Measurements from ENCODE around the gene TMIE. TPM values are rescaled to one million over a fixed set of nuclear protein-coding genes. Genes with fewer than 3 reads are reported as not detected.

TMIE gene
- polyA plus RNA-seq, 1 experiment, result not detected

DNA sequence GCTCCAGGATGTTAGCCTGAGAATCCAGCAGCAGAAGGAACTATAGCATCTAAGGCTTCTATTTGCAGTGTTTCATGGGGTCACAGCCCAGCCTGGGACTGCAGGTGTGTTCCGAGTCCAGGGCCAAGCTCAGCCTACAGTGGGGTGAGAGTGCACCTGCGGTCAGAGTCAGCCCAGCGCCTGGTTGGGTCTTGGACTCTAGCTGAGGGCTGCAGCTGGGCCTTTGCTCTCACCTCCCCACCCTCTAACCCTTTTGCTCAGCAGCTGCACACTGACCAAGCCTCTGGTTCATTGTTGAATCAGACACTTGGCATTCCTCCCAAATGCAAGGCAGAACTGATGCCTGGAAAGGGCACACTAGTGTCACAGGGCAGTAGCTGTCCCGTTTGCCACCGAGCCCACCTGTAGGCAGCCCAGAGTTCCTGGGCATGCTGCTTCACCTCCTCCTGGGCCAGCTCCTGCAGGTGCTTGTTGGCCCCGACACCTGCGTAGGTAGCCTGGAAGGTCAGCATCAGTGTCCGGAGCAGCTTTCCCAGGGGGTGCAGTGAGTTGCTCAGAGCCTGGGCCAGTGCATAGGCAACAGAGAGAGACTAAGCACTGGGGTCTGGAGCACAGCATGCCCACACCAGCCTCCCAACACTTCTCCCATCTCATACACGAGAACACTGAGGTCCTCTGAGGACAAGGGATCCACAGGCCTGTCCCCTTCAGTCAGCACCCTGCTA lies 25.2 kb upstream of the TMIE start:
- CTCF ChIA-PET, result interaction anchor here (1.4 kb wide), 1 partner anchor 187 kb away, joined by 3 read pairs; no protein-coding TSS in a partner anchor
- no peak for DNase-seq (ENCODE audit: low read depth, low spot score)
- TF ChIP-seq, protein P1, sequence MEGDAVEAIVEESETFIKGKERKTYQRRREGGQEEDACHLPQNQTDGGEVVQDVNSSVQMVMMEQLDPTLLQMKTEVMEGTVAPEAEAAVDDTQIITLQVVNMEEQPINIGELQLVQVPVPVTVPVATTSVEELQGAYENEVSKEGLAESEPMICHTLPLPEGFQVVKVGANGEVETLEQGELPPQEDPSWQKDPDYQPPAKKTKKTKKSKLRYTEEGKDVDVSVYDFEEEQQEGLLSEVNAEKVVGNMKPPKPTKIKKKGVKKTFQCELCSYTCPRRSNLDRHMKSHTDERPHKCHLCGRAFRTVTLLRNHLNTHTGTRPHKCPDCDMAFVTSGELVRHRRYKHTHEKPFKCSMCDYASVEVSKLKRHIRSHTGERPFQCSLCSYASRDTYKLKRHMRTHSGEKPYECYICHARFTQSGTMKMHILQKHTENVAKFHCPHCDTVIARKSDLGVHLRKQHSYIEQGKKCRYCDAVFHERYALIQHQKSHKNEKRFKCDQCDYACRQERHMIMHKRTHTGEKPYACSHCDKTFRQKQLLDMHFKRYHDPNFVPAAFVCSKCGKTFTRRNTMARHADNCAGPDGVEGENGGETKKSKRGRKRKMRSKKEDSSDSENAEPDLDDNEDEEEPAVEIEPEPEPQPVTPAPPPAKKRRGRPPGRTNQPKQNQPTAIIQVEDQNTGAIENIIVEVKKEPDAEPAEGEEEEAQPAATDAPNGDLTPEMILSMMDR (IDR thresholded peaks at IDR 0.05; ENCODE audit: low read depth, low read length), result no peak
- H3K9me3 ChIP-seq (ENCODE audit: control insufficient read depth, insufficient read depth, low read length), result no peaks in the 10 kb centered on the region
- no peak overlapping the region for H3K4me3 ChIP-seq (ENCODE audit: low read depth, low read length)
- POLR2A ChIA-PET, result no interaction called here
- H3K27ac ChIP-seq (ENCODE audit: low read depth, low read length), result no peak overlapping the region
- H3K27me3 ChIP-seq (ENCODE audit: control insufficient read depth, insufficient read depth, low read length), result peaks cover 9% of the 10 kb centered on the region

DNA sequence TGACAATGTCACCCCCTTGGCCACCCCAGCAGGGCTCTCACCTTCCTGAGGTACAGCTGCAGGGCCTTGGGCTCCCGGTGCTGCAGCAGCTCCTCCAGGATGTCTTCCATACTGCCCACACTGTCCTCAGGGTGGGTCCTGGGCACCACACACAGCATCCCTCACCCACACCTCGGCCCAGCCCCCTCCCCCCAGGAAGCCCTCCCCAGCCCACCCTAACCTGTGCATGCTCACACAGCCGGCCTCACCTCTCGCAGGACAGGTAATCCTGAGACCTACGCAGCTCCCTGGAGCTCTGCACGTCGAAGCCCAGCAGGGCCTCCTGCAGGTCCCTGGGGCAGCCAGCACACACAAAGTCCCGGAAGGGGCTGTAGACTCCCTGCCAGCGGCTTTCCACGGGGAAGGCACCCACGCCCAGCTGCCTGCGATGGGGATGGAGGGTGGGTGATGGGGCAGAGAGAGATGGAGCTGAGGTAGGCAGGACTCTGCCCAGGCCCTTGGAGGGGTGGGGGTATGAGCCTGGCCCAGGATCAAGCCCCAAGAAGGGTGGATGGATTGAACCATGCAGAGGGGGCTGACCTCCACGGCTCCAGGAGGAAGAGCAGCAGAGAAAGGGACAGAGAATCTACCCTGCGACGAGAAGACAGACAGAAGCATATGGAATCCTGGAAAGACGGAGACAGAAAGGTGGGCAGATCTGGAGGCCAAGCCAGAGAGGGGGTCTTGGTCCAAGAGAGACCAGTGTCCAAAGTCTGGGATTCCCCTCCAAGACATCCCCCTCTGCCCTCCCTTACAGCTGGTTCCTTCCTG lies 24.4 kb upstream of the TMIE start:
- CTCF ChIA-PET, result interaction anchor here (1.4 kb wide), 1 partner anchor 188 kb away, joined by 3 read pairs; no protein-coding TSS in a partner anchor
- no peak for DNase-seq (ENCODE audit: low read depth, low spot score)
- H3K27ac ChIP-seq (ENCODE audit: low read depth, low read length), result no peak overlapping the region

DNA sequence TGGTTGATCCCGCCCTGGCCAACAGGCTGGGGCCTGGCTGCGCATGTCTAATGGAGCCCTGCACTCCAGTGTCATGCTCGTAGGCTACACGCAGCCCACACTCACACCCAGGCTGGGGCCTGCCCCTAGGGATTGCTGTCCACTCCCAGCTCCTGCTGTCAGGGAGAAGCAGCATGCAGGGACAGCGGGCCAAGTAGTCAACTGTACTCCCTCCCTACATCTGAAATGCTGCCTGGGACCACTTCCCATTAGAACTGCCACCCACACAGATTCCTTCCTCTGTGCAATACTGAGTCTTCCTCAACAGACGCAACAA lies 23.8 kb upstream of the TMIE start:
- CTCF ChIA-PET, result no interaction called here
- no peak for DNase-seq (ENCODE audit: low read depth, low spot score)

More for the DNA sequence above, 24.4 kb upstream of the TMIE start:
- POLR2A ChIA-PET, result no interaction called here
- Histone ChIP-seq H3K27me3 (ENCODE audit: control insufficient read depth, insufficient read depth, low read length) (peaks cover 13% of the 10 kb centered on the region), H3K9me3 (ENCODE audit: control insufficient read depth, insufficient read depth, low read length) (no peaks in the 10 kb centered on the region), H3K4me3 (ENCODE audit: low read depth, low read length) (no peak overlapping the region)
- TF ChIP-seq, protein P1 (IDR thresholded peaks at IDR 0.05; ENCODE audit: low read depth, low read length), result no peak

DNA sequence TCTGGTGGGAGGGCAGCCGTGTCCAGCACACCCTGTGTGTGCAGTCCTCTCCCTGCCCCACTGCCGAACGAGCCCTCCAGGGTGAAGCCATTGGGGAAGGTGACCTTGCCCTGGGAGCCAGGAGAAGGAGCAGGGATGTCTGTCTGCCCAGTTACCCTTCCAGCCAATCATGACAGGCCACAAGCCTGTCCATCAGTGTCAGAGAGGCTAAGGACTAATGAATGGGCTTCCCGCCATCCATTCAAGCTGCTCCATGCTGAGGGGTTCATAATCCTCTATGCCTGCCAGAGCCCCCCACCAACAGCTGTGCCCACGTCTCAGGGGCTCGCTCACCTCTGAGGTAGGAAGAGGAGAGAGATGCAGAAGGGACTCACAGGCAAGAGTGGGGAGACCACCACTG lies 22.9 kb upstream of the TMIE start:
- no peak overlapping the region for H3K27ac ChIP-seq (ENCODE audit: low read depth, low read length)
- peaks cover 18% of the 10 kb centered on the region for H3K27me3 ChIP-seq (ENCODE audit: control insufficient read depth, insufficient read depth, low read length)
- POLR2A ChIA-PET, result no interaction called here
- H3K9me3 ChIP-seq (ENCODE audit: control insufficient read depth, insufficient read depth, low read length), result no peaks in the 10 kb centered on the region
- TF ChIP-seq, protein P1 (IDR thresholded peaks at IDR 0.05; ENCODE audit: low read depth, low read length), result no peak
- DNase-seq (ENCODE audit: low read depth, low spot score), result no peak
- no peak overlapping the region for H3K4me3 ChIP-seq (ENCODE audit: low read depth, low read length)
- CTCF ChIA-PET, result no interaction called here

More for the DNA sequence above, 23.8 kb upstream of the TMIE start:
- TF ChIP-seq, protein P1 (IDR thresholded peaks at IDR 0.05; ENCODE audit: low read depth, low read length), result no peak
- Histone ChIP-seq H3K27ac (ENCODE audit: low read depth, low read length) (no peak overlapping the region), H3K9me3 (ENCODE audit: control insufficient read depth, insufficient read depth, low read length) (no peaks in the 10 kb centered on the region), H3K4me3 (ENCODE audit: low read depth, low read length) (no peak overlapping the region), H3K27me3 (ENCODE audit: control insufficient read depth, insufficient read depth, low read length) (peaks cover 17% of the 10 kb centered on the region)
- POLR2A ChIA-PET, result no interaction called here

DNA sequence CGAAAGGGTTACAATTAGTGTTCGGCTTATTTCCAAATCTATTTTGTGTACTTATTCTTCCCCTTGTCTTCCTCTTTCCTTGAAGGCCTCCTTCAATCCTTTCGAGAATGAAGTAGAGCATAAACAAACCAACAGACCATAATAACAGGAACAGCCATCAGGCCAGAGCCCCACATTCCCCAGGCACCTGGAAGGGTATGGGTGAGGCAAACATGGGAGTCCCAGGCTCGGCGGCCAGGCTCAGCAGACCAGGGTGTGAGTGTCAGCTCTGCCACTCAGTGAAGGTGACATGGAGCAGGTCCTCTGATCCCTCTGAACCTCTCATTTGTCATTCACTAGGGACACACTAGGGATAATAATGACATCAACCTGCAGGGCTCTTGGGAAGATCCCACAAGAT lies 21.5 kb upstream of the TMIE start:
- no peak overlapping the region for H3K4me3 ChIP-seq (ENCODE audit: low read depth, low read length)
- POLR2A ChIA-PET, result no interaction called here

More for the DNA sequence above, 21.5 kb upstream of the TMIE start:
- H3K27me3 ChIP-seq (ENCODE audit: control insufficient read depth, insufficient read depth, low read length), result peaks cover 15% of the 10 kb centered on the region
- CTCF ChIA-PET, result no interaction called here
- TF ChIP-seq, protein P1 (IDR thresholded peaks at IDR 0.05; ENCODE audit: low read depth, low read length), result no peak
- no peaks in the 10 kb centered on the region for H3K9me3 ChIP-seq (ENCODE audit: control insufficient read depth, insufficient read depth, low read length)
- no peak overlapping the region for H3K27ac ChIP-seq (ENCODE audit: low read depth, low read length)
- no peak for DNase-seq (ENCODE audit: low read depth, low spot score)
